Measurements from ENCODE around the gene GUCY2C.

Gene GUCY2C

DNA sequence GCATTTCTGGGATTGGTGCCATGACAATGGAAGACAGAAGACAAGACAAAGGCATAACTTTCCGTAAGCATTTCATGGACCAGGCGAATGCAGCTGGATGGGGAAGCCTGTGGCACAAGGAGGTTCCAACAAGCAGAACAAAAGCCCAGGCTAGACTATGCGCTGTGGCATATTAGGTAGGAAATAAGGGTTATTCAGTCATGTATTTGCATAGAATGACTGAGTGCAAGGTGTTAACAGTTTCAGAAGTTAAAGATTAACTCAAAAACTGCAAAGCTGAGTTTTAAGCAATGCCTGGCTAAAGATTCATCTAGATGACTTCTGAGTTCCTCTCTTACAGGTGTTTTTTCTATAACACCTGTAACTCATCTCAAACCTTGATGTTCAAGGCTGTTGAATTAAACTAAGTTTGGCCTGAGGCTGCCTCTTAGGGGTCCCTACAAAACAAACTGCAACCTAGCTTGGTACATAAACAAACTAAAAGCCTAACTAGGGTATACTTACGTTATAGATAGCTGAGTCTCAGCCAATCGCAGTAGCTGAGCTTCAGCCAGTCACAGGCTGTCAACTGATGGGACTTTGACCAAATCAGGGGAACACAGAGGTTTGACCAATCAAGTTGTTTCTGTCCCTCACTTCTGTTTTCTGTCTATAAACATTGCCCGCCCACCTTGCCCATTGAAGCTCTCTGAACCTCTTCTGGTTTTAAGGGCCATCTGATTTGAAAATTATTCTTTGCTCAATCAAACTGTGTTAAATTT is 76.5 kb downstream of the GUCY2C start:
- DNase-seq, result no peak

DNA sequence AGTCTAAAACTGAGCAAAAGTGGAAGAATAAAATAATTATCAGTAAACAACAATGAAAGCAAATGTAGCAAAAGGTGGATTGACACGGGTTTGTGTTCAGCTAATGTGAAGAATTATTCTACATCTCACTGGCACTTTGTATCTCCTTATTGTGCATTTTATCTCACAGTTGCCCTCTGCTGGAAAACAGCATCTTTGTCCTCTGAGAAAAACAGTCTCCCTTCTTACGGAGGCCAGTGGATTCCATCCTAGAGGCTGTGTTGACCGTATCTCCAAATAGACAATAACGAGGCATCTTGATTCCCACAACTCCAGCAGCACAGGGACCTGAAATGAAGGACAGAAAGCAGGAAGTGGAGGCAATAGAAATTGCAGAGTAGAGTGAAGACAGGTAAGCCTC is 77.4 kb downstream of the GUCY2C start:
- peak; percentile 13 for DNase-seq

DNA sequence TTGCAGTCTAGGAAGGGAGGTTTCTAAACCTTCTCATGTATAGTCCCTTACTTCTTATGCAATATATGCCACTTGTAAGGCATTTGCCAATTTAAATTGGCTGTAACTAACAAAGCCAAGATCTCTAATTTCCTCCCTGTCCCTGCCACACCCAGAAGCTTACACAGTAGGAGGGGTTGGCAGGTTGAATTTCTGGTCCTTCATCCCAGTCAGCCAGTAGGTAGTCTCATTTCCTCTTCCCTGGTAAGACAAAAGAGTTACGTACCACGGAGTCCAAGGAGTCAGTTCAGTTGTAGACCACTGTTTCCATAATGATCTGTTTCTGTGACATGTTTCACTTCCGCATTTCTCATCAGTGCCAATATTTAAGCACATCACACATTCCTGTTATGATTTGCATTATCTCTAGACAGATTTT is 81.7 kb downstream of the GUCY2C start:
- no peak for DNase-seq

DNA sequence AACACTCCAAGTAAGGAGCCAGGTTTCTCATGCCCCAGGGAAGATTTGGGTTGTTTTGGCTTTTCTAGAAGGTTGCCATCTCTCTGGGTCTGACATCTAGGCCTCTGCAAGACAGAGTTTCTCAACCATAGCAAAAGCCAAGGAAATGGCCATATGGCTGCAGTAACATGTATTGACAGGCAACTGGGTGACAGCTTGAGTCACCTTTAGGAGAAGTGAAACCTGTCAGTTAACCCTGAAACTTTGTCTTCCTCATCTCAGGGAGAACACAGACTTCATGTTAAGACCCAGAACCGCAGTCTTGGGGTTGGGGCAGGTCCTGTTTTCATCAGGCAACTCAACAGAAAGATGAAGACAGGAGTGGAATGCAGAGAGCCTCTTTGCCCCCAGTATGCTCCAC is 82.7 kb downstream of the GUCY2C start:
- DNase-seq, result no peak

DNA sequence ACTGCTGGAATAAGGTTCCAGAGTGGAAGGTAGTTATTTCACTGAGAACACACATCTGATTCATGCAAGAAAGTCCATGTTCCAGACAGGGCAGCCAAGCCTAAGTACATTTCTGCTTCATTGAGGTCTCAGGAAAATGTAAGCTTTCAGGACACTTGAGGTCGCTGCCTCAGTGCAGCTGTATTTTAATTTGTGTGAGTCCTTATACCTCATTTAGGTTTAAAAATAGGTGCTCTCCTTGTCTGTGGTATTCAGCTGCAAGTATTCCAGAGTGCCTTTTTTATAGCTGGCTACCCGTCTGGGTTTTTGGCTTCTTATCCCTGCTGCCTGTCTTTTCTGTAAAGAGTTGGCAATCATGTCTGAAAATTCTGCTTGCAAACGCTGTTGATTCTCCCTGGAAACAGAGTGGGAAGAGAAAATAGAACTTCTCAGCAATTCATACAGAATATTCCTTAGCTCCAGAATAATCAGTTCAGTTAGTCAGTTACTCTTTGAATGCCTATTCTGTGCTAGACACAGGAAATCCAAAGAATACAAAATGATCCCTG is 83.4 kb downstream of the GUCY2C start:
- no peak for DNase-seq

DNA sequence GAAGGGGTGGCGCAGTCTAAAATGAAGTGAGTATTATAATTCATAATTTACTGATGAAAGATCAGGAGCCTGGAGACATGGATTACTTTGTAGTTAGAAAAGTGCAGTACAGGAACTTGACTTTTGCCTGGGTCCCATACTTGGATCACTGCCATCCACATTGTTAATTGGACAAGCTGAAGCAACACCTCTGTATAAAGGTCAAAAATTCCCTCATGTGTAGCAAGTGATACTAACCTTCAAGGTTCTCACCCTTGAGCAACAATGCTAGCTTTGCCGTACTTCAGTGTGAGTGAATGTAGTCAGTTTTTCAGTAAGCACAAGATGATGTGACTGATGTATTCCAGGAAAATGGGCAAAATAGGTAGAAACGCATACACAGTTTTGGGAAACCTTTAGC is 84.1 kb downstream of the GUCY2C start:
- DNase-seq, result no peak

DNA sequence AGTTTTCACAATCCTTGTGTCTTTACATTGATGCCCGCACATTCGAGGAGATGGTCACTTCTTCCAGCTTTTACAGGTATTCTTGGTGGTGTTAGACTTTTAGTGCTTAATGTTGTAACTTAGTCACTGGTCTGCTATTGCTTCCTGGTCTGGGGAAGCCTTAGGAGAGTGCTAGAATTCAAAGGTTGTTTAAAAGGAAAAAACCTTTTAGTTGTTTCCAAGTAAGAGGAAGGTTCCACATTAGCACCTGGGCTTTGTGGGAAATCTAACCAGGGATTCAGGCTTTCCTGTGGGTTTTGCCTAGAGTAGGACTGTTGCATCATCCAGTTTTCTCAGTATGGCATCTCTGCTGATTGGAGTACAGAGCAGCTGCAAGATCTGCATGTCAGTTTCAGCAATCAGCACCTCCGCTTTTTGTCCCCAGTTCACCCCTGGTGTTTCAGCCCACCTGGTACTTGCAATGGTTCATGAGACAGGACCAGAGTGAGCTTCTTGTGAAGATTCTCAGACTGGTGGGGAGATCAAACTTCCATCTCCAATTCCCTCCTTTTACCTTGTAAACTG is 84.7 kb downstream of the GUCY2C start:
- DNase-seq, result no peak

DNA sequence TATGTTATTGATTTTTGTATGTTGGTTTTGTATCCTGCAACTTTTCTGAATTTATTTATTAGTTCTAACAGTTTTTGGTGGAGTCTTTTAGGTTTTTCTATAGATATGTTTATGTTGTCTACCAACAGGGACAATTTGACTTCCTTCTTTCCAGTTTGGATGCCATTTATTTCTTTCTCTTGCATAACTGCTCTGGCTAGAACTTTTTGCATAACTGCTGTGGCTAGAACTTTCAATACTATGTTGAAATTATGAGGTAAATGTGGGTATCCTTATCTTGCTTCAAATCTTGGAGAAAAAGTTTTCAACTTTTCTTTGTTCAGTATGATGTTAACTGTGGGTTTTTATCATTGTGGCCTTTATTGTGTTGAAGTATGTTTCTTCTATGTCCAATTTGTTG is 88.8 kb downstream of the GUCY2C start:
- DNase-seq, result no peak

DNA sequence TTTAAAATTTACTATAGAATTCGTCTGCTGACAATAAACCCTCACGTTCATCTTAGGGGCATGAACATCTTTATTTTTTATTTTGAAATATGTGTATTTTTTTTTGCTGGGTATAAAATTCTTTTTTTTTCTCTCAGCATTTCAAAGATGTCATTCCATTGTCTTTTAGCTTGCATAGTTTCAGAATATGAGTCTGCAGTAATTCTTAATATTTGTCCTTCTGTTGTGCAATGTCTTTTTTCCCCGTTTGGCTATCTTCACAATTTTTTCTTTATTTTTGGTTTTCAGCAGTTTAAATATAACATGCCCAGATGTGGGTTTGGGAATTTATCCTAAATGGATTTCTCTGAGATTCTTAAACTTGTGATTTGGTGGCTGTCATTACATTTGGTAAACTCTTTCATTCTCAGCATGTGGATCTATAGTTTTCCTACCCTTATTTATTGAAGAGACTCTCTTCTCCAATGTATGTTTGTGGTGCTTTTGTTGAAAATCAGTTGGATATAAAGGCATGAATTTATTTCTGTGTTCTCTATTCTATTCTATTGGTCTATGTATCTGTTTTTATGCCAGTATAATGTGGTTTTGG is 90.9 kb downstream of the GUCY2C start:
- no peak for DNase-seq

DNA sequence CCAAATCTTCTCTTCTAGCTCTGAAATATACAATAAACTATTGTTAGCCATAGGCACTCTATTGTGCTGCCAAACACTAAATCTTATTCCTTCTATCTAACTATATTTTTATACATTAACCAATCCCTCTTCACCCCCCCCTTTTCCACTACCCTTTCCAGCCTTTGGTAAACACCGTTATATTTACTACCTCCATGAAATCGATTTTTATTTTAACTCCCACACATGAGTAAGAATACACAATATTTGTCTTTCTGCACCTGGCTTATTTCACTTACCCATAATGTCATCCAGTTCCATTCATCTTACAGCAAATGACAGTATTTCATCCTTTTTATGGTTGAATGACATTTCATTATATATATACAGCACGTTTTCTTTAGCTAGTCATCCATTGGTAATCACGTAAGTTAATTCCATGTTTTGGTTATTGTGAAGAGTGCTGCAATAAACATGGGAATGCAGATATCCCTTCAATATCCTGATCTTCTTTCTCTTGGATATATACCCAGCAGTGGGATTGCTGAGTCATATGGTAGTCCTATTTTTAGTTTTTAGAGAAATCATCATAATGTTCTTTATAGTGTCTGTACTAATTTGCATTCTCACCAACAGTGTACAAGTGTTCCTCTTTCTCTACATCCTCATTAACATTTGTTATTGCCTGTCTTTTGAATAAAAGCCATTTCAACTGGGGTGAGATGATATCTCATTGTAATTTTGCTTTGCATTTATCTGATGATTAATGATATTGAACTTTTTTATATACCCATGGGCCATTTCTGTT is 94.5 kb downstream of the GUCY2C start:
- DNase-seq, result no peak

DNA sequence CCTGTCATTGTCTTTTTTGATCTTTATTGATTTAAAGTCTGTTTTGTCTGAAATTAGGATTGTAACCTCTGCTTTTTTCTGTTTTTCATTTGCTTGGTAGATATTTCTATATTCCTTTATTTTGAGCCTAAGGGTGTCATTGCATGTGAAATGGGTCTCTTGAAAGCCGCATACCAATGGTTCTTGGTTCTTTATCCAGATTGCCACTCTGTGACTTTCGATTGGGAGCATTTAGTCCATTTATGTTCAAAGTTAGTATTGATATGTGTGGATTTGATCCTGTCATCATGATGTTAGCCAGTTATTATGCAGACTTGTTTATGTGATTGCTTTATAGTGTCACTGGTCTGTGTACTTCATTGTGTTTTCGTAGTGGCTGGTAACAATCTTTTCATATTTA is 98.9 kb downstream of the GUCY2C start:
- no peak for DNase-seq

DNA sequence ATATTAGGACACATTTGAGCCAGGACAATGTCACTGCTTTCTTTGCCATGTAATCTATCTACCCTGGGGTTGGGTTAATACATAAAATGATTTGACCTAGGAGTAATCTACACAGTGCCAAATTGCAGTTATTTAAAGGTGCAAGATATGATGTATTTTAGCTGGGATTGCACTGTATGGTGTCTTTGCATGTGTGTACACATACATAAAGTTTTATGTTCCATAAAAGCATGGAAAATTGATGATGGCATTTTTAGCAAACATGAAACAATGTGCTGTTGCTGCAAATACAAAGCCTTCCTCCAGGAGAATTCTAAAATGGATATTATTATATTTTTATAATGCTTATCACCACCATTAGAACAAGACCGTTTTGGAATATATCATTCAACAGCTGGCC is 104.7 kb downstream of the GUCY2C start:
- no peak for DNase-seq

DNA sequence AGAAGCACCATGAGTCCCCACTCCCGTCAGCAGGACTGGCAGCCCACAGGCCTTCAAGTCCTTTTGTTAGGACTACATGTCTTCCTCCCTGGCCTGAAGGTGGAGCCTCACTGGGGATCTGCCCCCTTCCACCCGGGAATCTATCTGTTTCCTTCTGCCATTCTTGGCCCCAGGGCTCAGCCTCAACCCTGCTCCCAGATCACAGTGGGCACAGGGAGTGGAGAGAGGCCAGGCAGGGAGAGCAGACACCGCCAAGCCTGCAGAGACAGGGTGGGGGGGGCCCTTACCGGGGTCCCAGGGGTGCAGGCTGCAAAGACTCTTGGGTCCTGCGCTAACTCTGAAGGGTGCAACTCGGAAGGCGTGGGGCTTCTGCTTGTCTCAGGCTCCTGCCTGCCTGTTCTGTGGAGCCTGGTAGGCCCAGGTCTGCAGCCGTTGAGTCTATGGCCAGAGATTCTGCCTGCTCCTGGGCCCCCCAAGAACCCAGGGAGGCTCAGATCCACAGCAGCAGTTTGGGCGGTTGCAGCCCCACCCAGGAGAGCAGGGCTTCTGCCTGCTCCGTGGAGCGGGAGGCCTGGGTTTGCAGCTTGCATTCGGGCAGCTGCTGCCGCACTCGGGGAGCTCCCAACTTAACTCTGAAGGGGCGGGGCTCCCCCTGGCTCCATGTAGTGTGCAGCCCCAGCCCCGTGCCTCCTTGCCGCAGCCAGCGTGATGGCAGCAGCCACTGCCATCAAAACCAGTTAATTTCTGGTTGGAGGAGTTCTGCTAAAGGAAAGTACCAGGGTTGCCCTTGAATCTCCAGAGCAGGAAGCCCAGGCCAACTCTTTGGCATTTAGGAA is 107.0 kb downstream of the GUCY2C start:
- no peak for DNase-seq

DNA sequence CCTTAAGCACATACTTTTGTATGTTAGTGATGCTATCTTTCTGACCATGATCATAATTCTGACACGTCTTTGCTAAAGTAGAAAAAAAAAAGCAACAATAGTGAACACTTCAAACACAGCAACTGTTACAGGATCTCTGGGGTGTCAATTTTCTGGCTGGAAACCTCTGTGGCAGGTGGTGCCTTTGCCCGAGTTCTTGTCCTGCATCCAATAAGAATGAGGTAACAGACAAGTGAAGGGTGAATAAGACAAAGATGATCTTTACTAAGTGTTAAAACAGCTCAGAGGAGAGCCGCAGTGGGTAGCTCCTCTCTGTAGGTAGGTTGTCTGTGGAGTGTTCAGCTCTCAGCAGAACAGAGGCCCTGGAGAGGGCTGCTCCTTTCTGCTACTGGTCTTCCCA is 107.8 kb downstream of the GUCY2C start:
- no peak for DNase-seq

DNA sequence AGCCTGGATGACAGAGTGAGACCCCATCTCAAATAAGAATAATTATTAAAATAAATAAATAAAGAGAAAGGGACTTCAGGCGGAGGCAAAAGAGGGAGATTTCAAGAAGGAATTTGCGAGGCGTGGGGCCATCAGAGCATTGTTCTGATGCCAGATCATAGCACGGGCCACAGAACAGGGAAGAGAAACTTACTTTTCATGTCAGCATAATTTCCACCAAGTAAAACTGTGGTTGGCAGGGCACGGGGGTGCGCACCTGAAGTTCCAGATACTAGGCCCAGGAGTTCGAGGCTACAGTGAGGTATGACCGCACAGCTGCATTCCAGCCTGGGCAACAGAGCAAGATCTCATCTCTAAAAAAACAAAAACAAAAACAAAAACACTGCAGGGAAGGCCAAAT is 117.8 kb downstream of the GUCY2C start:
- DNase-seq, result no peak

DNA sequence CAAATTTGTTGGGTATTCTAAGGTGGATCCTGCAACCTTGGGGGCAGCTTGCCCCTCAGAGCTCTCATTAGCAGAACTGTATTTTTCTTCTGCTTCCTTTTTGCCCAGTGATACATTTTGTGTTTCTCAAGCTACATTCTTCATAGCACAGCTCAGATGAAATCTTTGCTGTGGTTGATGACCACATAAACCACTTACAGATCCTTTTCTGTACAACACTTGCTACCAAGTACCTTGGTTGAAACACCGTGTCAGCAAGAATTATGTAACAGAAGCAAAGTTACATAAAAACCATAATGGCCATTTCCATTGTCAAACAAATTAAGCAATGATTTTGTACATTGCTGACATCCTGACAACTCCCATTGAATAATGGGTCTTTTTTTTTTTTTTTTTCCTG is 119.1 kb downstream of the GUCY2C start:
- no peak for DNase-seq

DNA sequence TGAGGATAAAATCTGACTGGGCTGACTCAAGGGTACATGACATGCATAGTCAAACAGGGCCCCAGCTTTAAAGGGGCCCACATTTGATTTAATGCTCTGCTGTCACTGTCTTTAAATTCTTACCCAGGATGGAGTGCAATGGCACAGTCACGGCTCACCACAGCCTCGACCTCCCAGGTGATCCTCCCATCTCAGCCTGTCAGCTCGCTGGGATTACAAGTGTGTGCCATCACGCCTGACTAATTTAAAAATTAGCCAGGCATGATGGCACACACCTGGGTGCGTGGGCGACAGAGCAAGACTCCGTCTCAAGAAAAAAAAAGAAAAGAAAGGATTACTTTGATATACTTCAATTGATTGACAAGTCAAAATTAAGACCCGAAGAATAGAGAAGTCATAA is 119.5 kb downstream of the GUCY2C start:
- no peak for DNase-seq

DNA sequence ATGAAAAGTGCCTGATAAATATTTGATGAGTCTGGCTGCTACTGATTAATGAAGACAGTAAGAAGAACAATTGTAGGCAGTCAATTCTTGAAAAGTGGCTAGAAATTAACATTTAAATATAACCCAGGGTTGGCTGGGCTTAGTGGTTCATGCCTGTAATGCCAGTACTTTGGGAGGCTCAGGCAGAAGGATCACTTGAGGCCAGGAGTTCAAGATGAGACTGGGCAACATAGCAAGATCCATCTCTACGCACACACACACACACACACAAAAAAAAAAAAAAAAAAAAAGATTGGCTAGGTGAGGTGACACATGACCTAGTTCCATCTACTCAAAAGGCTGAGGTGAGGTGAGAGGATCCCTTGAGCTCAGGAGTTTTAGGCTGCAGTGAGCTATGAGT is 120.8 kb downstream of the GUCY2C start:
- no peak for DNase-seq

DNA sequence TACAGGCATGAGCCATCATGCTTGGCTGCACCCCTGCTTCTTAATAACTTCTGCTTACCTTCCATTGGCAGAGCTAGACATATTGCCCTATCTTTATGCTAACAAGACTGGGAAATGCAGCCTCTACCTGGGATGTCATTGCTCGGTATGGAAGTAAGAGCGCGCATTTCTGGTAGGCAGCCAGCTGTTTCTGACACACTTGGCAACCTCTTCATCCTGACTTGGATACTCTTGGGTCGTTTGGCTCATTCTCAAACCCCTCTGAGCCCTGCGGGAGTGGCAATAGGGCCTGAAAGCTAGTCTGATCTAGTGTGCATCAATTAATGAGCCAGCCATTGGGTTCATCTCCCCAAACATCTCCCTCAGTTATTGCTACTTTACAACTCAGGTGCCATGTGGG is 123.3 kb downstream of the GUCY2C start:
- no peak for DNase-seq

DNA sequence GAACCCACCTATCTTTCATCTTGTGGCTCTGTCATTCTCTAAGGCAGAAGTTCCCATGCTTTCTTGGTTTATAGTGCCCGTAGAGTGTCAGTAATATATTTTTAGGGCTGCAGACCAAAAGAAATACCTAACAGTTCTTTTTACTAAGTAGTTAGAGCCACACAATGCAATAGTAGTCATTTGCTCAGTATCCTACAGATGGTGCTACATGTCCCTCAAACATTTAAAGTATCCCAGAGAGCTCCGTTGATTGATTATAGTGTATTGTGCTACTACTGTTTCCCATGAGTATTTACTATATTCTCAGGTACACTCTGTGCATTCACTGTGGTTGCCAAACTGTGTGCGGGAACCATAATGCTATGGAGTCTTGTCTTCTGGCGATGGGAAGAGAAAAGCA is 124.0 kb downstream of the GUCY2C start:
- DNase-seq, result no peak

DNA sequence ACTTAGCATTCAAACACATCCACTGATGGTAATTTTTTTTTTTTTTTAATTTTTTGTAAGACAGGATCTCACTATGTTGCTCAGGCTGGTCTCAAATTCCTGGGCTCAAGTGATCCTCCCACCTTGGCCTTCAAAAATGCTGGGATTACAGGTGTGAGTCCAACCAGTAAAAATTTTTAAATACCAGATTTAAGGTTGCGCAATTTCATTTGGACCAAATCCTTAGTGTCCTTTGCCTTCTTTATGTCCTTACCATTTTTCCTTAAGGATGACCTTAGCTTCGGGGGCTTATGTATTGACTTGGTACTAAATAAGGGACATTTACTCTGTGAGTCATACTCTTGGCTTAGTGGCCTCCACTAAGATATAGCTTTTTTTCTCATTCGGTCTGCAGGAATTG is 124.6 kb downstream of the GUCY2C start:
- DNase-seq, result no peak

DNA sequence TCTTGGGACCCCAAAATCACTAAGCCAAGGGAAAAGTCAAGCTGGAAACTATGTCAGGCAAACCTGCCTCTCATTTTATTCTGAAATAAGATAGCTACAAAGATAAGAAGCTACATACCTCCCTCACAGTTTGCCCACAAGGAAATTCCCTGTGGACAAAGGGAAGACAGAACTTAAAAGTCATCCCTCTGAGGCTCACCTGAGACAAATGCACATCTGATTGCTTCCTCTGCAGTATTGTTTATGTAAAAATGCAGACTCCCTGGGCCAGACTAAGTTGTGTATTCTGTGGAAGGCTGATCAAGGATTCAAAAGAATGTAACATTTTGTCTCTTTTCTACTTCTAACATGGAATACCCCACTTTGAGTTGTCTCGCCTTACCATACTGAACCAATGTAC is 126.2 kb downstream of the GUCY2C start:
- no peak for DNase-seq

Data from fibroblast of skin of scalp (primary cell).